CD1c-positive myeloid dendritic cell (primary cell): ENCODE results near the gene ABI2.
"Not testable (repeated sequence)": the region's sequence is repeated elsewhere in the genome, so short reads cannot be mapped to it uniquely, and the experiment has no call there.

Experiments used
- DNase-seq: peaks from one replicate; pipeline ENCODE4 v3.0.0-alpha.2; 2016; ENCODE audit errors: extremely low spot score

Gene ABI2

GRCh38 chr2:203327901-203328759 is at the start of gene ABI2:
TSS of gene ABI2 (plus strand) at chr2:203328394. CDS start at chr2:203328515, 121 bp downstream.
- peak; percentile 72 for DNase-seq

GRCh38 chr2:203279288-203279687 is 48.9 kb upstream of the ABI2 start:
- no peak for DNase-seq

- no peak for DNase-seq
Observed at GRCh38 chr2:203280428-203281064, 47.6 kb upstream of the ABI2 start.

DNA sequence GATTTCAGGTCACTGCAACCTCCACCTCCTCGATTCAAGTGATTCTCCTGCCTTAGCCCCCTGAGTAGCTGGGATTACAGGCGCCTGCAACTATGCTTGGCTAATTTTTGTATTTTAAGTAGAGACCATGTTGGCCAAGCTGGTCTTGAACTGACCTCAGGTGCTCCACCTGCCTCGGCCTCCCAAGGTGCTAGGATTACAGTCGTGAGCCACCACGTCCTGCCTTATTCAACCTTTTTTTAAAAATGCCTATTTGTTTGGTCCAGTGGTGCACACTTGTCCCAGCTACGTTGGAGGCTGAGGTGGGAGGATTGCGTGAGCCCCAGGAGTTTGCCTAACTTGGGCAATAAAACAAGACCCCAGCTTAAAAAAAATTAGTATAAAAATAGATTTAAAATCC is 46.1 kb upstream of the ABI2 start:
- DNase-seq: no peak

- no peak for DNase-seq
Observed at GRCh38 chr2:203286532-203286931, 41.7 kb upstream of the ABI2 start.

GRCh38 chr2:203301667-203302066 is 26.5 kb upstream of the ABI2 start:
- no peak for DNase-seq

DNA sequence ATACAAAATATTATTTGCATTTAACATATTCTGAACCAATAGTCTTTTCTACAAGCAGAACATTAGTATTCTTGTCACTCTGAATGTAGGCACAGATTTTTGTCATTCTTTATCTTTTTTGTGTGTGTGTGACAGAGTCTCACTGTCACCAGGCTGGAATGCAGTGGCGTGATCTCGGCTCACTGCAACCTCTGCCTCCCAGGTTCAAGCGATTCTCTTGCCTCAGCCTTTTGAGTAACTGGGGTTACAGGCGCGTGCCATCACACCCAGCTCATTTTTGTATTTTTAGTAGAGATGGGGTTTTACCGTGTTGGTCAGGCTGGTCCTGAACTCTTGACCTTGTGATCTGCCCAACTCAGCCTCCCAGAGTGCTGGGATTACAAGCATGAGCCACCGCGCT is 25.6 kb upstream of the ABI2 start:
- not testable (repeated sequence) for DNase-seq

DNA sequence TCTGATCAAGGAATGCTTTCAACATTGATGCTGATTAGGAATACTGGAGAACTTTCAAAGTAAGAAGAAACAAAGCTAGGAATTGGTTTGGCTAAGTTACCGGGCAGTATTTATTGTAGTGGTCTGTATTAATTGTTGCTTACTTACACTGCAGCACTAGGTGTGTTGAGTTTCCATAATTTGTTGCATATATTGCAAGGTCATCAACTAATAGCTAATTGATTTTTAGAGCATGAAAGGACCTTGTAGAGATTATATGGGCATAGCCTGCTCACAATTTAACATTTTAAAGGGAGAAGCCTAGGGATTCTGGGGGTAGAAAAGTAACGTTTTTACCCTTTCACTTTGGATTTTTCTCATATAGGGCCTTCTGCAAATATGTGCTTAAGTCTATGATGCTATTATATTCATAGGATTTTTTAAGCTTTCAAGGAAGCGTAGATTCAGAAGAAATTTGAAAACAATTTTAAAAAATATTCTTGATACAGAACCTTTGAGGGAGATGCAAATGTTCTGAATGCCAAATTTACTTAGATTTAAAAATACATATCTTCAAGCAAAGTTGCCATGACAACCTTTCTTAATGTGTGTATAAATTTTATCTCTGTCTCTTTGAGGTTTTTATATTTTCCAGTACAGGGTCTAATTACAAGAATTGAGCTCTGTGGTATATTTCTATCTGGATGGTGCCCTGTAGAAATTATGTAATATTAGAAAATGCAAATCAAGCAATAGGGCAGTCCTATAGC is 17.3 kb upstream of the ABI2 start:
- no peak for DNase-seq

DNA sequence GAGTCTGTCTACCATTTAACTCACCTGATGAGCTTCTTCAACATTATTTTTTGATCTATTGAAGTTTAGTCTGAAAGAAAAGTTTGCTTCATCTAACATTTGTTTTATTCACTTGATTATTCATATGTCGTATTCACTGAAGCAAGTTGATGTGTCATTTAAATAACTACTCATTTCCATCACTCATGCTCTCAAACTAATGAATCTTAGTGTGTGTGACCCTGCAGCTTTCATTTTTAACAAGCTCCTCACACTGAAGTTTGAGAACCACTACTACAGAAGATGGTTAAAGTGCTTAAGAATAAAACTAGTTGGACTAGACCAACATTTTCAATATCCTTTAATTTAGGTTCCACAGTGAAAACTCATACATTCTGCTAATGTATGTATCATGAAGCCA is 1.8 kb upstream of the ABI2 start:
- DNase-seq: no peak

DNA sequence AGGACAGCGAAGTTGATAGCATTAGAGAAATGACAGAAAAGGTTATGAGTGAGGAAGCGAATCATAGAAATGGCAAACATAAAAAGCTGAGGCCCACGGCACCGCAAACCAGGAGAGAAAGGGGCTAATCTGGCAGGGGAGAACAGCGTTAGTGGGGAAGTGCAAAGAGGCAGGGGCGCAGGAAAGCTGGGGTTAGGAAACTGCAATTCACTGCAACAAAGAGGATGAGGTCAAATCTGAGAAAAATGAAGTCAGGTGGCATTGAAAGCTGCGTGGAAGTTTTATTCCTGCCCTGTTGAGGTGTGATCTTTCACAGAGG is 653 bp upstream of the ABI2 start:
- DNase-seq: no peak

- peak; percentile 52 for DNase-seq
Observed at GRCh38 chr2:203328760-203329540, 756 bp downstream of the ABI2 start.

- DNase-seq: no peak
Observed at GRCh38 chr2:203330434-203330833, 2.2 kb downstream of the ABI2 start.

GRCh38 chr2:203338322-203338721 is 10.1 kb downstream of the ABI2 start:
- no peak for DNase-seq

DNA sequence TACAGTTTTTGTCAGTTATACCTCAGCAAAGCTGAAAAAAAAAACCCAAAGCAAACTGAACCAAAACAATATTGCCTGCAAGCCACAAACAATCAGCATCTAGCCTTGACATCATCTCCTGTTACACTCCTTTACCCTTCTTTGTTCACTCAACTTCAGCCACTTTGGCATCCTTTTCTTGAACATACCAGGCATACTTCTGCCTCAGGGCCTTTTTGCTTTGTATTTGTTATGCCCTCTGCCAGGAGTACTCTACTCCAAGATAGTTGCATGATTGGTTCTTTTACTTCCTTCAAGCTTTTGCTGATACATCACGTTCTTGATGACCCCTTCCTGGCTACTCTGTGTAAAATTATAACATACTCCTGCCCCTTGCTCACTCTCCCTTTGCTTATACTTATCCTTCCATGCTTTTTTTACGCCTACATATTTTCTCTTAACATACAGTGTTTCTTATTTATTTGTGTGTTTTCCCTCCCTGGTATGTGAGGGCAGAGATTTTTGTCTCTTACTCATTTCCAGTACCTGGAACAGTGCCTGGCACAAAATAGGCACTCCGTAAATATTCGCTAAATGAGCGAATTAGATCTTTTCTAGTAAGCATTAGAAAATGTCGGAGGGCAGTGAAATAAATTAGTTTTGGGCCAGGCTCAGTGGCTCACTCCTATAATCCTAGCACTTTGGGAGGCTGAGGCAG is 12.7 kb downstream of the ABI2 start:
- DNase-seq: no peak

DNA sequence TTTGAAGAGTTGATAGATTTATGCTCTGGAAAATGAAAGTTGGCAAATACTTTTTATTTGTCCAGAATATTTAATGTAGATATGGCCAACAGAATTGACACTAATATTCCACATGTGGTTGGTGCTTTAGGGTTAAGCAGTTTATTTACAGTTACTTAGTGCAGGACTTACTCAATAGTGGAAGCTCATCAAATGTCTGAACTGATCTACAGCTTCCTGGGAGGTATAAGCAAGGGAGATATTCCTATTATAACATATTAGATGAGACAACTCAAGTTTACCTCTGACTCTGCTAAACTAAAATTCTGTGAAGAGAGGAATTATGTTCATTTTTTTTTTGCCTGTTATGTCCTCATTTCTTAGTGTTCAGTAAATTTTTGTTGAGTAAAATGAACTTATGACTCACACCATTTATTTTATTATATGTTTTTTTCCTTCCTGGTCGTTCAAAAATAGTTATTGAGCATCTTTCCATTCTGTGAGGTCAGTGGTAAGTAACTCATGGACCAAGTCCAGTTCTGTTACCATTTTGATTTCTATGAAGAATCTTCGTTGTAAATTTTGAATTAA is 13.6 kb downstream of the ABI2 start:
- no peak for DNase-seq

GRCh38 chr2:203342374-203342773 is 14.2 kb downstream of the ABI2 start:
- not testable (repeated sequence) for DNase-seq

DNA sequence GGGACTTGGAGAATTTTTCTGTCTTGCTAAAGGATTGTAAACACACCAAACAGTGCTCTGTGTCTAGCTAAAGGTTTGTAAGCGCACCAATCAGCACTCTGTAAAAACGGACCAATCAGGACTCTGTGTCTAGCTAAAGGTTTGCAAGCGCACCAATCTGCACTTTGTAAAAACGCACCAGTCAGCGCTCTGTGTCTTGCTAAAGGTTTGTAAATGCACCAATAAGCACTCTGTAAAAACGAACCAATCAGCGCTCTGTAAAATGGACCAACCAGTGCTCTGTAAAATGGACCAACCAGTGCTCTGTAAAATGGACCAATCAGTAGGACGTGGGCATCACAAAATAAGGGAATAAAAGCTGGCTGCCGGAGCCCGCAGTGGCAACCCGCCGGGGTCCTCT is 16.5 kb downstream of the ABI2 start:
- no peak for DNase-seq

GRCh38 chr2:203346612-203347011 is 18.4 kb downstream of the ABI2 start:
- no peak for DNase-seq

DNA sequence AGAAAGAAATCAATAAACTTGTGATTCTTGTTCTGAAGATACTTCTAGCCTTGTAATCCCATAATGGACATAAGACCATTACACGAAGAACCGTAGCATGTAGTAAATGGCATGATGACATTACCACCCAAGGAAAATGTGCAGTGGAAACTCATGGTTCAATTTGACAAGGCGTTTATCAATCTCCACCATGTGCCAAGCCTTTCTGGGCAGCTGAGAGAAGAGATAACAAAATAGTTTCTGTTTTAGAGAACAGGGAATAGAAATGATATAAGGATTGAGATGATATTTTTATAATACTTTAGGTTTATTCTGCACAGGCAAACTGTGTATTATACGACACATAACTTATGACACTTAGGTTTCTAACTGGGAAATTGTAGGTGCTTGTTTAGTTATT is 19.2 kb downstream of the ABI2 start:
- DNase-seq: no peak

DNA sequence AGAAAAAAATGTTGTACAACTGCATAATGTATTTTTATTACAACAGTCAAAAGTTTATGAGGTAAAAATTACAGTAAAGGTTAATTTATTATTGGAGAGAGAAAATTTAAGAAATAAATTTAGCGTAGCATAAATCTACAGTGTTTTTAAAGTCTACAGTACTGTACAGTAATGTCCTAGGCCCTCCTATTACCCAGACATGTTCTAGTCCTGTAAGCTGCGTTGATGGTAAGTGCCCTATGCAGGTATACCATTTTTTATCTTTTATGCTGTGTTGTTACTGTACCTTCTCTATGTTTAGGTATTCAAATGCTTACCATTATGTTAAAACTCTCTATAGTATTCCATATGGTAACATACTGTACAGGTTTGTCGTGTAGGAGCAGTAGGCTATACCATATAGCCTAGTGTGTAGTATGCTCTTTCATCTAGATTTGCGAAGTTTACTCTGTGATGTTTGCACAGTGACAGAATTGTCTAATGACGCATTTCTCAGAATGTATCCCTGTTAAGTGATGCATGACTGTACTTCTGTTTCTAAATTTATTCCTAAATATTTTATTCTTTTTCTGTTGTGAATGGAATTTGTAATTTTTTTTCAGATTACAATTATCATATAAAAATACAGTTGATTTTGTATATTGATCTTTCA is 24.5 kb downstream of the ABI2 start:
- no peak for DNase-seq

GRCh38 chr2:203354966-203355365 is 26.8 kb downstream of the ABI2 start:
- DNase-seq: no peak
